DND-41 (cell line): ENCODE results near the gene CAV1.

Experiments used
- ATAC-seq: fragments of 200-7000 bp; cut with Tn5 transposase; 3 replicates; pipeline ENCODE4 v1.9.1; 2021; ENCODE audit warnings: low read depth; ENCODE audit not compliant: insufficient read depth
- DNase-seq: peaks from one replicate; pipeline ENCODE4 v3.0.0-alpha.2; 2020
- H2AFZ ChIP-seq: 2 replicates; pipeline ENCODE4 v1.6.0; 2012; ENCODE audit warnings: low read depth, low read length
- H3K27ac ChIP-seq: 2 replicates; pipeline ENCODE4 v1.5.1; 2012; ENCODE audit warnings: low read length, inconsistent platforms
- H3K27me3 ChIP-seq: fragments of 200-600 bp; sonication (generic); 2 replicates; pipeline ENCODE4 v1.6.0; 2012; ENCODE audit warnings: low read length, mild to moderate bottlenecking, inconsistent platforms; ENCODE audit not compliant: insufficient read depth, poor library complexity
- H3K36me3 ChIP-seq: 2 replicates; pipeline ENCODE4 v1.5.1; 2012; ENCODE audit warnings: low read length, inconsistent platforms; ENCODE audit not compliant: insufficient read depth
- H3K4me1 ChIP-seq: 2 replicates; pipeline ENCODE4 v1.5.1; 2012; ENCODE audit warnings: mild to moderate bottlenecking, low read length; ENCODE audit not compliant: insufficient read depth
- H3K4me2 ChIP-seq: 2 replicates; pipeline ENCODE4 v1.6.0; 2012; ENCODE audit warnings: mild to moderate bottlenecking, moderate library complexity, low read length, inconsistent platforms; ENCODE audit not compliant: insufficient read depth
- H3K4me3 ChIP-seq, 2 experiments: fragments of 200-600 bp in 1 of 2; shearing (Covaris generic) in 1 of 2; 2 replicates each; pipeline ENCODE4 v1.5.1; 2012 to 2016; ENCODE audit warnings: inconsistent platforms in 2 of 2, low read length in 2 of 2, mild to moderate bottlenecking in 2 of 2, low read depth in 1 of 2, moderate library complexity in 1 of 2
- H3K79me2 ChIP-seq: 2 replicates; pipeline ENCODE4 v1.6.0; 2012; ENCODE audit warnings: low read length, inconsistent platforms; ENCODE audit not compliant: insufficient read depth
- H3K9ac ChIP-seq: 2 replicates; pipeline ENCODE4 v1.6.0; 2012; ENCODE audit warnings: low read depth, mild to moderate bottlenecking, inconsistent platforms, low read length, moderate library complexity
- H3K9me3 ChIP-seq: 2 replicates; pipeline ENCODE4 v1.5.1; 2012; ENCODE audit warnings: low read length, moderate library complexity, mild to moderate bottlenecking, inconsistent platforms; ENCODE audit not compliant: insufficient read depth, severe bottlenecking
- H4K20me1 ChIP-seq: 2 replicates; pipeline ENCODE4 v1.6.0; 2012; ENCODE audit warnings: low read length; ENCODE audit not compliant: insufficient read depth
- EZH2 ChIP-seq: IDR thresholded peaks from 3 replicates; pipeline ENCODE4 v1.6.1; 2012; ENCODE audit warnings: borderline replicate concordance, low read depth, mild to moderate bottlenecking, moderate library complexity, low read length, inconsistent platforms; ENCODE audit not compliant: severe bottlenecking
- TF ChIP-seq, protein P1 (sequence below): IDR thresholded peaks from 2 replicates; pipeline ENCODE4 v1.5.1; 2012; ENCODE audit warnings: borderline replicate concordance, low read length, moderate library complexity, mild to moderate bottlenecking; ENCODE audit not compliant: poor library complexity, severe bottlenecking; ENCODE audit errors: extremely low read depth

The CAV1 gene

DNA sequence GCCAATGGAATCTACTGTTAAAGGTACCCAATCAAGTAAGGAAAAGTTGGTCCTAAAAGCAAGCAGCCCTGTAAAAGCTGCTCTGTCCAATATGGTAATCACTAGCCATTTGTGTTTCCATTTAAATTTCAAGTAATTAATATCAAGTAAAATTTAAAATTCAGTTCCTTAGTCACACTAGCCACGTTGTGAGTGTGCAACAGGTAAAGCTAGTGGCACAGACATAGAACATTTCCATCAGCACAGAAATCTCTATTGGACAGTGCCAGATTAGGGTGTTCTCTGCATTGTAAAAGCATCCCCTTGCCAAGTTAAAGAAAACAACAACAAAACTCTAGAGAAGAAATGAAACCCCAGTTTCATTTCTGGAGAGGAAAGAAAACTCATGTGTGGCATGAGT is 4.4 kb downstream of the CAV1 start:
- no peak overlapping the region for H3K4me2 ChIP-seq
- no peak overlapping the region for H2AFZ ChIP-seq
- no peaks in the 10 kb centered on the region for H3K36me3 ChIP-seq
- H3K27ac ChIP-seq: no peak overlapping the region
- TF ChIP-seq EZH2: no peak
- TF ChIP-seq, protein P1, sequence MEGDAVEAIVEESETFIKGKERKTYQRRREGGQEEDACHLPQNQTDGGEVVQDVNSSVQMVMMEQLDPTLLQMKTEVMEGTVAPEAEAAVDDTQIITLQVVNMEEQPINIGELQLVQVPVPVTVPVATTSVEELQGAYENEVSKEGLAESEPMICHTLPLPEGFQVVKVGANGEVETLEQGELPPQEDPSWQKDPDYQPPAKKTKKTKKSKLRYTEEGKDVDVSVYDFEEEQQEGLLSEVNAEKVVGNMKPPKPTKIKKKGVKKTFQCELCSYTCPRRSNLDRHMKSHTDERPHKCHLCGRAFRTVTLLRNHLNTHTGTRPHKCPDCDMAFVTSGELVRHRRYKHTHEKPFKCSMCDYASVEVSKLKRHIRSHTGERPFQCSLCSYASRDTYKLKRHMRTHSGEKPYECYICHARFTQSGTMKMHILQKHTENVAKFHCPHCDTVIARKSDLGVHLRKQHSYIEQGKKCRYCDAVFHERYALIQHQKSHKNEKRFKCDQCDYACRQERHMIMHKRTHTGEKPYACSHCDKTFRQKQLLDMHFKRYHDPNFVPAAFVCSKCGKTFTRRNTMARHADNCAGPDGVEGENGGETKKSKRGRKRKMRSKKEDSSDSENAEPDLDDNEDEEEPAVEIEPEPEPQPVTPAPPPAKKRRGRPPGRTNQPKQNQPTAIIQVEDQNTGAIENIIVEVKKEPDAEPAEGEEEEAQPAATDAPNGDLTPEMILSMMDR: no peak
- H3K9me3 ChIP-seq: no peaks in the 10 kb centered on the region
- H3K9ac ChIP-seq: no peak overlapping the region
- no peaks in the 10 kb centered on the region for H3K4me1 ChIP-seq
- DNase-seq (no peak), ATAC-seq (no peak)
- H3K79me2 ChIP-seq: no peaks in the 10 kb centered on the region
- H3K4me3 ChIP-seq: no peak overlapping the region
- H4K20me1 ChIP-seq: no peaks in the 10 kb centered on the region
- no peaks in the 10 kb centered on the region for H3K27me3 ChIP-seq

DNA sequence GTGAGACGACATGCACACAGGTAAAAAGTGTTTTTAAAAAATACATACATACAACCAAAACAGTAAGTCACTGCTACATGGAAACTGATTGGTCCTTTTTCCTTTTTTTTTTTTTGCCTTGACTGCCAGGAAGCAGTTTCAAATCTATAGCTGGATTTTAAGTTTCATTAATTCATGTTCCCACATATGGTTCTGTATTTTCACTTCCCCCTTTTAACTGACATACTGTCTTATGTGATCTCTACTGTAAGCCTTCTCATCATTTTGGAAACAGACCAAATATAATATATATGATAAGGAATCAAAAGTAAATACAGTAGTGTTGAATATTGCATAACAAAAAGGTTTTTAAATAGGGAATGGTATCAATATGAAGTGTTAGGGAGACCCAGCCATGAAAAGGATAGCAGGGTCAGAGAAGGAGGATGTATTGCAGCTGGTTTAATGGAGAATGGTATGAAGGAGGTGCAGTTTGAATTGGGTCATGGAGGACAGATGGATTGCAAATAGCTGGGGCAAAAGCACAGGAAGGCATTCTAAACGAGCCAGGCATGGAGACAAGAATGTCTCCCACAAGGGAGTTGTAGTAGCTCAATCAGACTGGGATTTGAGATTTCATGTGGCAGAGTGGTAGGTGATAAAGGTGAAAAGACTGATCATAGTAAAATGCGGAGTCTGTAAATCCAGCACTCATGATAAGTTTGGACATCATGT is 5.4 kb downstream of the CAV1 start:
- Histone ChIP-seq H3K9ac (no peak overlapping the region), H3K36me3 (no peaks in the 10 kb centered on the region), H3K27ac (no peak overlapping the region), H3K79me2 (no peaks in the 10 kb centered on the region), H3K27me3 (no peaks in the 10 kb centered on the region), H2AFZ (no peak overlapping the region), H4K20me1 (no peaks in the 10 kb centered on the region), H3K4me2 (no peak overlapping the region), H3K9me3 (no peaks in the 10 kb centered on the region), H3K4me3 (no peak overlapping the region), H3K4me1 (no peaks in the 10 kb centered on the region)
- DNase-seq (no peak), ATAC-seq (no peak)
- TF ChIP-seq EZH2: no peak
- TF ChIP-seq, protein P1: no peak

DNA sequence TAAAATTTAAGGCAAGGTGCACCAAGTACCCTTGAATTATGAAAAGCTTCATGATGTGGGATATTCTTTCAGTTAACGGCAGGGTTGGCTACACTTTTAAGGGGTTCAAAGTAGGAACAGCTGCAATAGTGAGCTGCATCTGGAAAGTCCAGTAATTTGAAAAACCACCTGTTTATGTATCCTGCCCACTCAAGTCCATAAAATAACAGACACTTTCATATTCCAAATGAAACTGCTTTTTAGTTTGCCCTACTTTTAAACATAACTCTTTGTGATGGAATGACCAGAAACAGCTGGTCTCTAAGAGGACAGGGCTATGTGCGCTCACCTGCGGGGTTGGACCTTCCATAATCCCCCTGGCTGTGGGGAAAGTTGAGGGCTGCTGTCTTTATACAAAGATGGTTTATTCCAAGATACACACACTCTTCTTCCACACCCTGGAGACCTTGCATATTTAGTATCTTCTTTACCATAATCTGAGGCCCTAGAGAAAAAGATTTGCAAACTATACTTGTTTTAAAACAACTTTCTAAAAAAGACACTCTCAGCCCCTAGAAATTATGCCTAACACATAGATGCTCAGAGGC is 7.4 kb downstream of the CAV1 start:
- no peaks in the 10 kb centered on the region for H3K79me2 ChIP-seq
- no peak overlapping the region for H3K27ac ChIP-seq
- H2AFZ ChIP-seq: no peak overlapping the region
- H3K9ac ChIP-seq: no peak overlapping the region
- H3K4me3 ChIP-seq: no peak overlapping the region
- no peak for ATAC-seq
- no peaks in the 10 kb centered on the region for H4K20me1 ChIP-seq
- no peak for TF ChIP-seq EZH2
- TF ChIP-seq, protein P1: no peak
- no peak overlapping the region for H3K4me2 ChIP-seq
- no peaks in the 10 kb centered on the region for H3K27me3 ChIP-seq
- no peaks in the 10 kb centered on the region for H3K36me3 ChIP-seq
- H3K4me1 ChIP-seq: no peaks in the 10 kb centered on the region
- no peaks in the 10 kb centered on the region for H3K9me3 ChIP-seq
- no peak for DNase-seq
